ENCODE data around the gene NCOA7. TPM values are rescaled to one million over a fixed set of nuclear protein-coding genes. Genes with fewer than 3 reads are reported as not detected.

The NCOA7 gene
- total and polyA plus RNA-seq, 5 donors from 2014 or later, result 12.6 to 41.9 (median 14.3) TPM

DNA sequence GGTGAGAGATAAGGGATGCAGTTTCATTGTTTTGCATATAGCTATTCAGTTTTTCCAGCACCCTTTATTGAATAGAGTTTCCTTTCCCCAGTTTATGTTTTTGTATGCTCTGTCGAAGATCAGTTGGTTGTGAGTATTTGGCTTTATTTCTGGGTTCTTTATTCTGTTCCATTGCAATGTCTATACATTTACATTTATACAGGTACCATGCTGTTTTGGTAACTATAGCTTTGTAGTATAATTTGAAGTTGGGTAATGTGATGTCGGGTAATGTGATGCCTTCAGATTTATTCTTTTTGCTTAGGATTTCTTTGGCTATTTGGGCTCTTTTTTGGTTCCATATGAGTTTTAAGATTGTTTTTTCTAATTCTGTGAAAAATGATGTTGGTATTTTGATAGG is 61.8 kb downstream of the NCOA7 start:
- H3K36me3 ChIP-seq (ENCODE audit: control insufficient read depth, insufficient read depth, low read length), result peaks cover 6% of the 10 kb centered on the region
- H3K9me3 Mint-ChIP-seq, result peaks cover 0 to 5% (median 0%) of the 10 kb centered on the region in 7 donors
- peaks cover 0 to 22% (median 3%) of the 10 kb centered on the region in 4 donors for H3K4me1 Mint-ChIP-seq

DNA sequence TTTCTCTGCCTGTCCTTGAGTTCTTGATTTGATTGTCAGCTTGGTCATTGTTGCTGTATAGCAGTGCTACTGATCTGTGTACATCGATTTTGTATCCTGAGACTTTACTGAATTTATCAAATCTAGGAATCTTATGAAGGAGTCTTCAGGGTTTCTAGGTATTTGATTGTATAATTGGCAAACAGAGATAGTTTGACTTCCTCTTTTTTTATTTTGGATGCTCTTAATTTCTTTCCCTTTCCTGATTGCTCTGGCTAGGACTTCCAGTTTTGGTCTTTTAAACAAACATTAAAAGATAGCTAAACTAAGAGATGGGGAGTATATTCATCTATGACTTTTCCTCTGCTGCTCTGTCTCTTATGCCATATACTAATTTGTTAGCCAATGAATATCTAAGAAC is 62.4 kb downstream of the NCOA7 start:
- Histone ChIP-seq H3K27ac (ENCODE audit: insufficient read depth, low read length, poor library complexity, severe bottlenecking) (no peak overlapping the region), H3K9me3 (ENCODE audit: control insufficient read depth in 2 of 2, low read length in 2 of 2) (no peaks in the 10 kb centered on the region), H3K36me3 (ENCODE audit: control insufficient read depth, insufficient read depth, low read length) (peaks cover 10% of the 10 kb centered on the region), H3K4me3 (ENCODE audit: low read depth, low read length) (no peak overlapping the region), H3K4me1 (ENCODE audit: control insufficient read depth, insufficient read depth, low read length, poor library complexity, severe bottlenecking) (no peaks in the 10 kb centered on the region), H3K27me3 (ENCODE audit: control insufficient read depth, insufficient read depth, low read length) (no peaks in the 10 kb centered on the region)
- Mint-ChIP-seq H3K4me1 (peaks cover 0 to 24% (median 3%) of the 10 kb centered on the region in 4 donors), H3K36me3 (peaks cover 24% of the 10 kb centered on the region), H3K9me3 (peaks cover 0 to 5% (median 0%) of the 10 kb centered on the region in 7 donors), H3K4me3 (no peak overlapping the region), H3K27me3 (no peaks in the 10 kb centered on the region), H3K27ac (no peak overlapping the region)
- DNase-seq, result no peak
- no peak for ATAC-seq (ENCODE audit: low read depth in 2 of 2)

More for the DNA sequence above, 61.8 kb downstream of the NCOA7 start:
- H3K4me3 Mint-ChIP-seq, result no peak overlapping the region
- H3K4me1 ChIP-seq (ENCODE audit: control insufficient read depth, insufficient read depth, low read length, poor library complexity, severe bottlenecking), result no peaks in the 10 kb centered on the region
- no peak for DNase-seq
- H3K27me3 Mint-ChIP-seq, result no peaks in the 10 kb centered on the region
- H3K36me3 Mint-ChIP-seq, result peaks cover 27% of the 10 kb centered on the region
- no peak overlapping the region for H3K27ac Mint-ChIP-seq
- no peaks in the 10 kb centered on the region for H3K27me3 ChIP-seq (ENCODE audit: control insufficient read depth, insufficient read depth, low read length)
- H3K4me3 ChIP-seq (ENCODE audit: low read depth, low read length), result no peak overlapping the region
- H3K27ac ChIP-seq (ENCODE audit: insufficient read depth, low read length, poor library complexity, severe bottlenecking), result no peak overlapping the region
- no peak for ATAC-seq (ENCODE audit: low read depth in 2 of 2)
- no peaks in the 10 kb centered on the region for H3K9me3 ChIP-seq (ENCODE audit: control insufficient read depth in 2 of 2, low read length in 2 of 2)

DNA sequence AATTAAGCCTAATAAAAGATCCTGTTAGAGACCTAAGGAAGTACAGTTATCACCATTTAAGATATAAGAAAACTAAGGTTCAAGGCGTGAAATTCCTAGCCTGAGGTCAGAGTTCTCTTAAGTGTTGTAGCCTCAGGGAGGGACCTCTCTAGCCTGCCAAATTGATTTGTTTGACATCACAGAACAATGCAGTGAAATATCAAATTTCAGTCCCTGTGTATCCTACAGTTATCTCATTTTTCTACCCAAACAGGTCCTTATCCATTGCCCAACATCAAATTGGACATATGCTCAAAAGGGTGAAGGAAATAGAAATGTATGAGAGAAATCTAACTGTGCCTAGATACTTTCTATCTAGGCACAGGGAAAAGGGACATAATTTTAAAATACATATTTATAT is 63.0 kb downstream of the NCOA7 start:
- ATAC-seq (ENCODE audit: low read depth in 2 of 2), result no peak
- Histone ChIP-seq H3K4me3 (ENCODE audit: low read depth, low read length) (no peak overlapping the region), H3K36me3 (ENCODE audit: control insufficient read depth, insufficient read depth, low read length) (peaks cover 10% of the 10 kb centered on the region), H3K4me1 (ENCODE audit: control insufficient read depth, insufficient read depth, low read length, poor library complexity, severe bottlenecking) (no peaks in the 10 kb centered on the region), H3K27me3 (ENCODE audit: control insufficient read depth, insufficient read depth, low read length) (no peaks in the 10 kb centered on the region), H3K27ac (ENCODE audit: insufficient read depth, low read length, poor library complexity, severe bottlenecking) (no peak overlapping the region), H3K9me3 (ENCODE audit: control insufficient read depth in 2 of 2, low read length in 2 of 2) (no peaks in the 10 kb centered on the region)
- H3K4me3 Mint-ChIP-seq, result no peak overlapping the region
- H3K4me1 Mint-ChIP-seq, result peaks cover 0 to 26% (median 3%) of the 10 kb centered on the region in 4 donors
- no peaks in the 10 kb centered on the region for H3K27me3 Mint-ChIP-seq
- H3K9me3 Mint-ChIP-seq, result peaks cover 0 to 5% (median 0%) of the 10 kb centered on the region in 7 donors
- no peak overlapping the region for H3K27ac Mint-ChIP-seq
- H3K36me3 Mint-ChIP-seq, result peaks cover 25% of the 10 kb centered on the region
- no peak for DNase-seq

DNA sequence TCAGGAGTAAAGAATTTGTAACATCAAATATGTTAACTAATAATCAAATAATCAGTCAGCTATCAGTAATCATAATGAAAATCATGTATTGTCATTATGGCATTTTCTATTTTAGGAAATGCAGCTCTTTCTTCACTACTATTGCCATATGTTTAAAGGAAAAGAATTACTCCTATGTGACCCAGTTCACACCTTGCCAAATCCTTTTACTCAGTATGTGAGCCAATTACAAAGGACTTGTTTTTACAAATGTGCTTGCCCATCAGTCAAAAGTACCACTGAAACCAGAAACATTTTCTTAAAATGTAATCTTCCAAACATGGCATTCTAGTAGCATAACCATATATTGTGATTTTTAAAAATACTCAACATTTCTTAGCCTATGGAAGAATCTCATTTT is 63.6 kb downstream of the NCOA7 start:
- Histone ChIP-seq H3K27me3 (ENCODE audit: control insufficient read depth, insufficient read depth, low read length) (no peaks in the 10 kb centered on the region), H3K36me3 (ENCODE audit: control insufficient read depth, insufficient read depth, low read length) (peaks cover 13% of the 10 kb centered on the region), H3K4me1 (ENCODE audit: control insufficient read depth, insufficient read depth, low read length, poor library complexity, severe bottlenecking) (no peaks in the 10 kb centered on the region), H3K27ac (ENCODE audit: insufficient read depth, low read length, poor library complexity, severe bottlenecking) (no peak overlapping the region), H3K9me3 (ENCODE audit: control insufficient read depth in 2 of 2, low read length in 2 of 2) (no peaks in the 10 kb centered on the region), H3K4me3 (ENCODE audit: low read depth, low read length) (no peak overlapping the region)
- Mint-ChIP-seq H3K4me1 (peaks cover 0 to 28% (median 3%) of the 10 kb centered on the region in 4 donors), H3K27me3 (no peaks in the 10 kb centered on the region), H3K27ac (no peak overlapping the region), H3K9me3 (peaks cover 0 to 7% (median 0%) of the 10 kb centered on the region in 7 donors), H3K36me3 (peaks cover 27% of the 10 kb centered on the region), H3K4me3 (no peak overlapping the region)
- ATAC-seq (ENCODE audit: low read depth in 2 of 2) (no peak), DNase-seq (no peak)

DNA sequence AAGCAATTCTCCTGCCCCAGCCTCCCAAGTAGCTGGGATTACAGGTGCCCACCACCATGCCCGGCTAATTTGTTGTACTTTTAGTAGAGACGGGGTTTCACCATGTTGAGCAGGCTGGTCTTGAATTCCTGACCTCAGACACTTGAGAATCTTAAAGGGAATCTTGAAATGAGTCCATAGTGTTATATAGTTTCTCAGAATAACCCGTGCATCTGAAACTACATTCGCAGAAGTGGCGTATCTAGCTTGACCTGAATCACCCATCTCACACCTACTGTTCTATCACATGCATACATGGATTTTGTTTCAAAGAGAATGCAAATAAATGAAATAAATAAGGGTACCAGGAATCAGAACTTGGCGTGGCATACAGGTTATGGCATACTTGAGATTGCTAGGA is 65.0 kb downstream of the NCOA7 start:
- no peaks in the 10 kb centered on the region for H3K9me3 ChIP-seq (ENCODE audit: control insufficient read depth in 2 of 2, low read length in 2 of 2)
- H3K36me3 Mint-ChIP-seq, result peaks cover 27% of the 10 kb centered on the region
- no peak overlapping the region for H3K4me3 ChIP-seq (ENCODE audit: low read depth, low read length)
- H3K27ac ChIP-seq (ENCODE audit: insufficient read depth, low read length, poor library complexity, severe bottlenecking), result no peak overlapping the region
- no peaks in the 10 kb centered on the region for H3K27me3 ChIP-seq (ENCODE audit: control insufficient read depth, insufficient read depth, low read length)
- no peaks in the 10 kb centered on the region for H3K4me1 ChIP-seq (ENCODE audit: control insufficient read depth, insufficient read depth, low read length, poor library complexity, severe bottlenecking)
- no peak overlapping the region for H3K27ac Mint-ChIP-seq
- H3K27me3 Mint-ChIP-seq, result no peaks in the 10 kb centered on the region
- no peak overlapping the region for H3K4me3 Mint-ChIP-seq
- DNase-seq, result no peak
- ATAC-seq (ENCODE audit: low read depth in 2 of 2), result no peak
- peaks cover 0 to 7% (median 0%) of the 10 kb centered on the region in 7 donors for H3K9me3 Mint-ChIP-seq
- H3K4me1 Mint-ChIP-seq, result peaks cover 0 to 25% (median 3%) of the 10 kb centered on the region in 4 donors
- H3K36me3 ChIP-seq (ENCODE audit: control insufficient read depth, insufficient read depth, low read length), result peaks cover 13% of the 10 kb centered on the region

DNA sequence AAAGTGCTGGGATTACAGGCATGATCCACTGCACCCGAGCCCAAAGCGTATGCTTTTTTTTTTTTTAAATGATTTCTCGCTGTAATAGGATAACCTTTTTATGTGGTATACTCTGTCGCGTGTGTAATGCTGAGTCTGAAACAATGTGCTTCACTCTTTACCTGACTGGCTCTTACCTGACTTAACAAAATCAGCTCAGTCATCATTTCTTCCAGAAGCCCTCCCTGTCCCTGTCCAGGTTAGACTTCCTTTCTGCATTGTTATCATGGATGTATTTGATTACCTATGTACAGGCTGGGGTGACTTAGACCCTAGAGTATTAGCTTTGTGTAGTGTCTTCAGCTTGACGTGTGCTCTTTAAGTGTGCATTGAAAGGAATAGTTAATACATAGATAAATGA is 67.1 kb downstream of the NCOA7 start:
- H3K36me3 ChIP-seq (ENCODE audit: control insufficient read depth, insufficient read depth, low read length), result peaks cover 13% of the 10 kb centered on the region
- Mint-ChIP-seq H3K4me1 (peaks cover 0 to 23% (median 3%) of the 10 kb centered on the region in 4 donors), H3K4me3 (no peak overlapping the region), H3K27me3 (no peaks in the 10 kb centered on the region), H3K9me3 (peaks cover 0 to 2% (median 0%) of the 10 kb centered on the region in 7 donors), H3K36me3 (peaks cover 12% of the 10 kb centered on the region), H3K27ac (no peak overlapping the region)
- DNase-seq (no peak), ATAC-seq (ENCODE audit: low read depth in 2 of 2) (no peak)
- H3K4me1 ChIP-seq (ENCODE audit: control insufficient read depth, insufficient read depth, low read length, poor library complexity, severe bottlenecking), result no peaks in the 10 kb centered on the region
- H3K27me3 ChIP-seq (ENCODE audit: control insufficient read depth, insufficient read depth, low read length), result no peaks in the 10 kb centered on the region
- no peak overlapping the region for H3K27ac ChIP-seq (ENCODE audit: insufficient read depth, low read length, poor library complexity, severe bottlenecking)
- no peak overlapping the region for H3K4me3 ChIP-seq (ENCODE audit: low read depth, low read length)
- no peaks in the 10 kb centered on the region for H3K9me3 ChIP-seq (ENCODE audit: control insufficient read depth in 2 of 2, low read length in 2 of 2)

DNA sequence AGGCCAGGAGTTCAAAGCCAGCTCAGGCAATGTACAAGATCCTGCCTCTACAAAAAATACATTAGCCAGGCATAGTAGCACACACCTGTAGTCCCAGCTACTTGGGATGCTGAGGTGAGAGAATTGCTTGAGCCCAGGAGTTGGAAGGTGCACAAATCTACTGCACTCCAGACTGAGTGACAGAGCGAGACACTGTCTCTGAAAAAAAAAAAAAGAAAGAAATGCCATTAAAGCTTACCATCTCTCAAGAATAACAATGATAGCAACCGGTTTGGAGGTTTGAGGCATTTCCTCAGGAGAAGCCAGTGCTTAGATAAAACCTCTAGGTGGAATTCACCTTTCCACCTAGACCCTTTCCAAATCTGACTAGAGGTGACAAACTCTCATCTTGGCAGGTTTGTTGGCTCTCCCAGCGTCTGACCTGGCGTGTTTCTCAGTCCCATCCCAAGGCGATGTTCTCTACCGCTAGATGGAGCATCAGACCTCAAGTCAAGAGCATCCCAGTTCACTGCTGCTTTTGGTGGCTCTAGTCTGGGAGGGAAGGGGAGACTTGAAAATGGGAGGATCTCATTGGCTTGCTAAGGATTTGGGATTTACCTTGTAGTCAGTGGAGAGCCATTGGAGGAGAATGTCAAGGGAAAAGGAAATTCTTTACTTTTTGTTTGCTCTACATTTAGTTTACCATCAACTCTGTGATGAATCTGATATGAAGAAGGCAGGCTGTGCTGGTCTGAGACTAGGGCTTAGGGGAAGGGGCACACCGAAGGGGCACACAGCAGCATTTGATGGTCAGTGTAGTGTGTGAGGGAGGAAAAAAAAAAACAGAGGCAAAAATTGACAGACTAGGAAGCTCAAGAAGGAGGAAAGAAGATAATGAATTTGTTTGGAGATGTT is 67.9 kb downstream of the NCOA7 start:
- DNase-seq, result peak in 2 of 3 donors; percentile 5 to 35
- H3K4me1 ChIP-seq (ENCODE audit: control insufficient read depth, insufficient read depth, low read length, poor library complexity, severe bottlenecking), result no peaks in the 10 kb centered on the region
- H3K27me3 Mint-ChIP-seq, result no peaks in the 10 kb centered on the region
- no peak for ATAC-seq (ENCODE audit: low read depth in 2 of 2)
- peaks cover 12% of the 10 kb centered on the region for H3K36me3 Mint-ChIP-seq
- H3K27ac ChIP-seq (ENCODE audit: insufficient read depth, low read length, poor library complexity, severe bottlenecking), result no peak overlapping the region
- peaks cover 0 to 2% (median 0%) of the 10 kb centered on the region in 7 donors for H3K9me3 Mint-ChIP-seq
- no peak overlapping the region for H3K4me3 ChIP-seq (ENCODE audit: low read depth, low read length)
- H3K36me3 ChIP-seq (ENCODE audit: control insufficient read depth, insufficient read depth, low read length), result peaks cover 13% of the 10 kb centered on the region
- H3K27ac Mint-ChIP-seq, result peak overlapping the region in 1 of 3 donors; percentile 31
- no peaks in the 10 kb centered on the region for H3K9me3 ChIP-seq (ENCODE audit: control insufficient read depth in 2 of 2, low read length in 2 of 2)
- H3K4me3 Mint-ChIP-seq, result no peak overlapping the region
- H3K27me3 ChIP-seq (ENCODE audit: control insufficient read depth, insufficient read depth, low read length), result no peaks in the 10 kb centered on the region
- H3K4me1 Mint-ChIP-seq, result peaks cover 0 to 21% (median 2%) of the 10 kb centered on the region in 4 donors

All from CD4-positive, CD25-positive, alpha-beta regulatory T cell (primary cell).